Ramos (cell line): ENCODE results near the gene P4HA1.
"Not testable (repeated sequence)": the region's sequence is repeated elsewhere in the genome, so short reads cannot be mapped to it uniquely, and the experiment has no call there.

Experiments used
- in situ Hi-C: fragments of 300-500 bp; cut with MboI; formaldehyde crosslinking; loops from one replicate; pipeline ENCODE4 v1.14.3; 2022; ENCODE audit warnings: low sequenced_read_pairs; ENCODE audit not compliant: unreplicated experiment

The P4HA1 gene

DNA sequence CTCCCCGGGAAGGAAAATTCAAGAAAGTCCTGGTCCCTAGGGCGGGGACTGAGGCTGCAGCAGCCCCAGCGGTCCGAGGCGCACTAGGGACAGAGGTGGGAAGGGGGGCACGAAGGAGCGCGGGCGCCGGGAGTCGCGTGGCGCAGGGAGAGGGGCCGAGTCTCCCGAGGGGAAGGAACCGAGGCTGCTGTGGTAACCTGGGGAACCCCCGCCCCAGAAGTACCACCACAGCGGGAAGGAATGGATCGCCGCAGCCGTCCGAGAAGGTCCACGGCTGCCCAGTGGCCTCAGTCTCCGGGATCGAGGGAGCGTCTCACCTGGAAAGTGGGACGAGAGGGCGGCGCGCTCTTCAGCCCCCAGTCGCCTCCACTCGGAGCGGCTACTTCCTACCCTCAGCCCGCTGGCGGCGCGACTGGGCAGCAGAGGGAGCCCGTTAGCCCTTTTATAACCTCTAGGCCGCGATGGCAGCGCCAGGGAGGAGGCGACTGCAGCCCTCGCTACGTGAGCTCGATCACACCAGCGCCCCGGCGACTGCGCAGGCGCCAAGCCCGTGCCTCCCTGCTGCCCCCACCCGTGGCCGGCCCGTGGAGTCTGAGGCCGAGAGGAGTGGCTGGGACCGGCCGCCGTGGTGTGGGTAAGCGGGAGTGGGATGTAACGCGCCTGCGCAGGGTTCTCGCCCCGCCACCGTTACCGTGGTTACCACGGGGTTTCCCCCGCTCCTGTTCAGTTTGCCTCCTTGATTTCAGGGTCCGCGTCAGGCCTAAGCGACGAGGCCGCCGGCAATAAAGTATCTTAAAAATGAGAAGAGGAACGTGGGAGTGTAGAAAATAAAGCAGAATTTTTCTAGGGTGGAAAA lies at the start of gene P4HA1:
TSS of gene P4HA1 (minus strand) at position 418 of the 856 bp plus-strand sequence. CDS start 21,983 bp downstream, outside the sequence.
- in situ Hi-C loops, result no loop called here

DNA sequence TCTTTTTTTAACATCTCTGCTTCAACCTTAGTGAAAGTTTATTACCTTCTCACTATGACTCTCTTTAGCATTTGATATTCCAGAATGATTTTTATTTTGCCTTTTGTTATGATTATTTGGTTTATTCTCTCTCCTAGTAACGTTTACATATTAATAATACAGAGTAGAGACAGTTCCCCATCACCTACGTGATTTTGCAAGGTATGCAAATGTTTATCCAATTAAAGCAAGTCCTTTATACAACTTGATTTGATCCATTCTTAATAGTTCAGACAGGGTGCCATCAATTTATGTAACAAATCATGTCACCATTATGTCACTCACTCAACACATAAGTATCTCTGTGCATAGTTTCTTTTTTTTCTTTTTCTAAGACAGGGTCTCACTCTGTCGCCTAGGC lies 44.9 kb upstream of the P4HA1 start:
- in situ Hi-C loops, result no loop called here

DNA sequence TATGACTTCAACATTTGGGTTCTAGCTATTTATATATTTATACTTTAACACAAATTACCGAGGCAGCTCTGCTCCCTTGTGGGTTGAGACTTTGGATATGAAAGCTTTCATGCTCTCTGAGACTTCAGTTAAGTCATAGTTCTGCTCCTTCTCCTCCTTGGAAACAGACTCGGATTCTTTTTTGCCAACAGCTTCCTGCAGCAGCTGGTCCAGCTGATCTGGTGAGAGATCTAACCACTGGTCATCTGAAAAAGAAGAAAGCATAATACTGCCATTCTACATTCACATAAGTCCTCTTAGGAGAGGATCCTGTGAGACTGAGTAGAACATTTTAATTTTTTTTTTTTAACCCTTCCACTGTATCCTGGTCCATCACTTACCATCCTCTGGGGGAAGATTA lies 42.6 kb upstream of the P4HA1 start:
- in situ Hi-C loops, result no loop called here

DNA sequence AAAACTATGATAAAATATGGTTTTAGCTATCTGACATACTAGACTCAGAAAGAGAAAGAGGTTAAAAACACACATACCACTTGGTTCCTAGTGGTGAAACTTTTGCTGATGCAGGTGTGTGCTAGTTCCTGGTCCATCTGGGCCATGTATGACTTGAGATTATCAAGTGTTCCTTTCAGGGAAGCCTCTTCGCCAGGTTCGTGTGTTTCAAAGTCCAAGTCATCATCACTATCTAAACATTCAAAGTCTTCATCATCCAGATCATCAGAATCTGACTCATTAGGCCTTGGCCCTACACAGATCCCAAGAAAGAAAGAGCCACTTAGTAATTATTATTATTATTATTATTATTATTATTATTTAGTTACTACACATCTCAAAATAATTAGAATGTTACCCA lies 40.0 kb upstream of the P4HA1 start:
- in situ Hi-C loops, result no loop called here

DNA sequence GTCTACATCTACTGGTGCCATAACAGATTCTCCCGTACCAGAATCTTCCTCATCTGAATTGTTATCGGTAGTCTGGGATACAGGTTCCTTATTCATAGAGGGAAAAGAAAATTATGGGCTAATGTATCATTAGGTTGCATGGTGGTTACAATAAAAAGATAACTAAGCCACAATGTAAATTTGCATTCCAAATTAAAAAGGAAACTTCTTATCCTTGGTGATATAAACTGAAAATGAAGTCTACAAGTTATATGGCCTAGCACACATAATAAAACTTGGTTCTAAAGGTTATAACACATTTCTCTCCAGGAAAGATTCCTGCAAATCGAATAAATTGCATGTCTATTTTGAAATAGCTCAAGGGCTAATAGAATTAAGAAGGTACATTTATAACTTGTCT lies 38.1 kb upstream of the P4HA1 start:
- in situ Hi-C loops, result no loop called here

DNA sequence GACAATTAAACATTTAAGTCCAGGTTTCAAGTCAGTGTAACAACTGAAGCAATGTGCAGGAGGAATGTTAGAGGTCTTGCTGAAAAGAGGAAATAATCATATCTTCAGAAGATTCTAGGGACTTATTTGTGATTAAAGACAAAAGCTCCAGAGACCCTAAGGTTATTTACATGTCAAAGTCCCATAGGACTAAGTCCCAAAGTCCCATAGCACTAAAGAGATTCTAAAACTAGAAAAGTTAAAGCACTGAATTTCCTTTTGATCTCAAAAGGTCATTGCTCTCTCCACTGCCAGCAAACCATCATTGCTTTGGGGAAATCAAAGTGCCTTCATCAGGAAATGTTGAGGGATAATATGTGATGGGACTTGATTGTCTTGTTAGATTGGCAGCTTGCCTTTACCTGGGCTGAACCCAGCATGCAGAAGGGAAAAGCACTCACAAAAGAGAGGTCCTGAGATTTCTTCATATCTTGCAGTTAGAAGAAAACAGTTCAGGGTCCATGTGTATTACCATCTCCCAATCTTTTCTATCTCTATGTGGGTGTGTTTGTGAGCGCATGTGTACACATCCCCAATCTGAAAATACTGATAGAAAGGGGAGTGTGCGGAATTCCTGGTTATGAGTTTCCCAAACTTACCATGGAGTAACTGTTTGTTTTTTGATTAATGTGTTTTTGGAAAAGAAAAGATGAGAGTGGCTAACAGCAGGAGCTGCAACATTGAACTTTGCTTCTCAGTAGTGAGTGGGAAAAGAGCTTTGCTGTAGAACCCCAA lies 35.4 kb upstream of the P4HA1 start:
- in situ Hi-C loops, result no loop called here

DNA sequence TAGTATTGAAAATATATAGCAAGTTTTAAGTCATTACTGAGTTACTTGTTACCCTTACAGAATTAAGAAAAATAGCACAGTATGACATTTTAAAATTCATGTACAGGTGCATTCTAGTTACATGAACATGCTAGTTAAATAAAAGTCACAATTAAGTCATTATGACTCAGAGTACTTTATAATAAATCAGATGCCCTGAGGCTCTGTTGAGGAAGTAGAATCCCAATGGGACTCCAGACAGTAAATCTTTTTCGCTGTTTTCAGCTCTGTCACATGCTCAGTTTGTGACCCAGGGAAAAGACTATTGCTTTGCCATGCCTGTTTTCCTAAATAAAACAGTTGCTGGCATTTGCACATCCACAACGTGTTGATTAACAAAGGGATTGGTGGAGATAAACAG lies 34.6 kb upstream of the P4HA1 start:
- in situ Hi-C loops, result no loop called here

DNA sequence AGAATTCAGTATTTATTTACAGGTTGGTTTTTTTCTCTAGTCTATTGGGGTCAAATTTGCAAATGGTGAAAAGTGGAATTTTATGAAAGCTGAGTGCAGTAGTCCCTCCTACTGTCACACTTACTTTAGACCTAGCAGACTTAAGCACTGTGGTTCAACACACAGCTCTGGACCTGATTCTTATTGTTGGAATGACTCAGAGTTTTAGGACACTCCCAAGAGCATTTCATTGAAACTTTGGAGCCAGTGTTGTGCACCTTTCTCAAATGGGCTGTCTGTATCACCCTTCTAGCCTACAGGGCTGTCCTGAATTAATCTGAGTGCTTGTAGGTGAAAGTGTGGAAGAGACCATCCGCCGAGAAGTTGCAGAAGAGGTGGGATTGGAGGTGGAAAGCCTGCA lies 29.7 kb upstream of the P4HA1 start:
- in situ Hi-C loops, result no loop called here

DNA sequence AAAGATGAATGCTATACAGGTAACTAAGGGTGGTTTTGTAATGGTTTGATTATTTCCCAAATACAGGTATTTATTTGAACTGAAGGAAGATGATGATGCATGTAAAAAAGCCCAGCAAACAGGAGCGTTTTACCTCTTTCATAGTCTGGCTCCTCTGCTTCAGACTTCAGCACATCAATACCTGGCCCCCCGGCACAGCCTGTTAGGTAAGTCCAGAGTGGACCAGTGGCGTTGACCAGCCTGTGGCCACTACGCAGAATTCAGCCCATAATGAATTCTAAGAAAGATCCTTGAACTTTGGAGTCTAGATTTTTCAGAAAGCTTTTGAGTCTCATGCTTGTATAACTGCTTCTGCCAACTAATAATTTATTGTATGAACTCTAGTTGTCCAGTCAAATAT lies 23.3 kb upstream of the P4HA1 start:
- in situ Hi-C loops, result no loop called here

DNA sequence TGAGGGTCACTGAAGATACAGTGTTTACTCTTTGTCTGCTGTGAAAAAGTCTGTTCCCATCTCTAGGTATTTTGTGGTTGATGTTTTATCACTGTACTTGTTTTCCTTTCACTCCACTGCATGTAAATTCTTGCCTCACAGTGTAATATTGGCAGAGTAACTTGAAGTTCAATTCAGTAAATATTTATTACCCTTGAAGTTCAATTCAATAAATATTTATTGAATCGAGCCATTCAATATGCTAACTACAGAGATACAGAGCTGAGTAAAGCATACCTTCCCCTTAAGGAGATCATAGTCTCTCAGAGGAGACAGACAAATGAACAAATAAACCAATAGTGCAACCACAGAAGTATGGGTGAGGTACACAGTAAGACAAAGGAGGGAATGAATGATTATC lies 22.8 kb upstream of the P4HA1 start:
- in situ Hi-C loops, result no loop called here

DNA sequence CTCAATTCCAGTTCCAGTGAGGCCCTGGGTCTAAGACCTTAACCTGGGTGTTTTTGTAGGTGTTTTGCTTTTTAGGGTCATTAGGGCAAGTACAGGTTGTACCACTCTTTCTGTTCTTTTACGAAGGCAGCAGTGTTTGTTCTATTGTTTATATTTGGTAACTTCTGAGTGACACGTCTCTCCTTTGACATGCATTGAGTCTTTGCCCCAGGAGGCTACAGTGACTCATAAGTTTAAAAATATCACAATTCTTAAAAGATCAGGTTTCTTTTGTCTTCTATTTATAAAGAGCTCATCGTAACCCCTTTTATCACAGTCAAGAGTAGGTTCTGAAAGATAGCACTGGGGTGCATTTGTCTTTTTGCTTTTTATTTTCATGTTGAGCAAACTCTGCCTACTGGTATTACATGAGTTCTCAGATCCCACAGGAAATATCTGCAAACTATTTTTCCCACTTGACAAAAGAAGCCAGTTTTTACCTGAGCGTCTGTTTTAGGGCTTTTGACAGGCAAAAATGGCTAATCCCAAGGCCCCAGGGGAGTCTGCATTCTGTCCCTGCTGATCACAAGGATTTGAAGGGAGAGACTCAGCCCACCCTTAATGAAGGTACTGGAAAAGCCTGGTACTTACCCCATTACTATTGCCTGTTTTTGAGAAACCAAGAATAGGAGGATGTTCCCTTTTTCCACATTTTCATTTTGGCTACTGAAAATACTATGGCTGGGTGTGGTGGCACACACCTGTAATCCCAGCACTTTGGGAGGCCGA lies 21.5 kb upstream of the P4HA1 start:
- in situ Hi-C loops, result no loop called here

DNA sequence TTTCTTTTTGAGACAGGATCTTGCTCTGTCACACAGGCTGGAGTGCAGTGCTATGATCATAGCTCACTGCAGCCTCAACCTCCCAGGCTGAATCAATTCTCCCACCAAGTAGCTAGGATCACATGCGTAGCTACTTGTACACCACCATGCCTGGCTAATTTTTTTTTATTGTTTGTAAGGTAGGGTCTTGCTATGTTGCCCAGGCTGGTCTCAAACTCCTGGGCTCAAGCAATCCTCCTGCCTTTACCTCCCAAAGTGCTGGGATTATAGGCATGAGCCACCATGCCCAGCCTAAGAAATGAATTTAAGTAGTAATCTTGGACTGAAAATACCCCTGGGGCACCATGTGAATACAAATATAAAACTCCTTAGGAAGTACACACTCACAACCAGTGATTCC lies 19.4 kb upstream of the P4HA1 start:
- in situ Hi-C loops, result no loop called here

DNA sequence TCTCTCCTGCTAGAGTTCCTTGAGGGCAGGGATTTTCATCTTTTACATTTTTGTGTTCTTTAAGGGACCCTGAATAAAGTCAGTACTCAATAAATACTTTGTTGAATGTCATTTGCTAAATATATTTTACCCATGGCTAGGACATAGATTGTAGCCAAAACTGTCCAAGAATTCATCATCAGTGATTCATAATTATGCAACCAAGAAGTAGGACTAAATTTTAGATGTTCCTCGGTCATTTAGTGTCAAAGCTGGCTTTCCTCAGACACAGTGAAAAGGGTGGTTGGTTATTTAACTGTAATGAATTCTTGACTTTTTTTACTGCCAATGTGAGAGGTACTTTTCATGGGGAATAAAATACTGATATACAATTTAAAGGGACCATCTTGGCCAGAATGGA lies 16.9 kb upstream of the P4HA1 start:
- in situ Hi-C loops, result no loop called here

DNA sequence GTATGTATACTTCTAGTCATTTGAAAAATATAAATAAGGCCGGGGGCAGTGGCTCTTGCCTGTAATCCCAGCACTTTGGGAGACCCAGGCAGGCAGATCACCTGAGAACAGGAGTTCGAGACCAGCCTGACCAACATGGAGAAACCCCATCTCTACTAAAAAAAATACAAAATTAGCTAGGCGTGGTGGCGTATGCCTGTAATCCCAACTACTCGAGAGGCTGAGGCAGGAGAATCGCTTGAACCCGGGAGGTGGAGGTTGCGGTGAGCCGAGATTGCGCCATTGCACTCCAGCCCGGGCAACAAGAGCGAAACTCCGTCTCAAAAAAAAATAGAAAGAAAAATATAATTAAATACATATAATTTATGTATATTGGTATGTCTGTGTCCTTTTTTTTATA lies 15.4 kb upstream of the P4HA1 start:
- in situ Hi-C loops, result not testable (repeated sequence)

DNA sequence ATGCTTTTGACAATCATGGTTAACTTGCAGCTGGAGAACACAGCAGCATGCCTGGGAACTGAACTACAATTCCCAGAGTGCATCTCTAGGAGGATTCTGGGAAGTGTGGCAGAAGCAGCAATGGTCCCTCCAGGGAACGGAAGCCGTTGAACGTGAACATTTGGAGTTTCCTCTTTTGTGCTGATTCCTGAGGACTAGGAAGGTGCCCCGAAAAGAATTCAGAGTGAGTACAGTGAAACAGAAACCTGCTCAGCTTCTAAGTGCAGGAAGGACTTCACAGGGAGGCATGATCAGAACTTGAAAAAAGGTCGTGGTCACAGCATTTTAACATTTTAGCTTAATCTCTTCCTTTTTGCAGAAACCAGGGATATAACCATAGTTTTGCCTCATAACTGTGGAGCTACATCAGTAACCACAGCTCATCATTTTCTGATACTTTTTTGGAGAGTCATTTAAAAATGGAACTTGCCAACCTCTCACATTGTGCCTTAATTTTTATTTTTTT lies 13.7 kb upstream of the P4HA1 start, which contains the start of gene NUDT13:
TSS of gene NUDT13 (plus strand) at position 111 of the 505 bp plus-strand sequence. CDS start 3,911 bp downstream, outside the sequence.
- in situ Hi-C loops, result no loop called here

DNA sequence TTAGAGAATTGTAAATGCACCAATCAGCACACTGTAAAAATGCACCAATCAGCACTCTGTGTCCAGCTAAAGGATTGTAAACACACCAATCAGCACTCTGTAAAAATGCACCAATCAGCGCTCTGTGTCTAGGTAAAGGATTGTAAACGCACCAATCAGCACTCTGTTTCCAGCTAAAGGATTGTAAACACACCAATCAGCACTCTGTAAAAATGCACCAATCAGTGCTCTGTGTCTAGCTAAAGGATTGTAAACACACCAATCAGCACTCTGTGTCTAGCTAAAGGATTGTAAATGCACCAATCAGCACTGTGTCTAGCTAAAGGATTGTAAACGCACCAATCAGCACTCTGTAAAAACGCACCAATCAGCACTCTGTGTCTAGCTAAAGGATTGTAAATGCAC lies 12.6 kb upstream of the P4HA1 start:
- in situ Hi-C loops, result not testable (repeated sequence)

DNA sequence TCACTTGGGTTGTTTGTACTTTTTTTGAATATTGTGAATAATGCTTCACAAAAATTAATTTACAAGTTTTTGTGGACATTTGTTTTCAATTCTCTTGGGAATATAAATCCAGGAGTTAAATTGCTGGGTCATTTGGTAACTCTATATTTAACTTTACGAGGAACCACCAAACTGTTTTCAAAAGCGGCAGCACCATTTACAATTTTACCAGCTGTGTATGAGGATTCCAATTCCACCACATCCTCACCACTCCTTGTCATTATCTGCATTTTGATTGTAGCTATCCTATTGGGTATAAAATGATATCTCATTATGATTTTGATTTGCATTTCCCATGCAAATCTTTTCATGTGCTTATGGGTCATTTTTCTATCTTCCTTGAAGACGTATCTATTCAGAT lies 9.6 kb upstream of the P4HA1 start:
- in situ Hi-C loops, result no loop called here

DNA sequence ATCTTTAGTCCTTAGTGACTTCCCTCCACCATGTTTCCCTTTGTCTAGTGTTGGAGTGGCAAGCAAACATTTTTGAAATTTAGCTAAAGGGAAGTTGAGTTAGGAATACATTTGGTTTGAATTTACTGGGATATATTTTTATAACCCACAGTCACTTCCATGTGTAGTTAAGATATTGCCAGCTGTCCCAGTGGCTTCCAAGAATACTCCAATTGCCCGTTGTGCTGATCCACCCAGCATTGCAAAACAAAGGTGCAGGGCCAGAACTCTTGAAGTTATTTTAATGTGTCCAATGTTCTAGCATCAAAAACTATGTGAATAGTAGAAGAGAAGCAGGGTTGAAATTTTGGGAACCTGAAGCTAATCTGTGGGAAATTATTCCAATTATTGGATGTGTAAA lies 2.5 kb upstream of the P4HA1 start:
- in situ Hi-C loops, result no loop called here

DNA sequence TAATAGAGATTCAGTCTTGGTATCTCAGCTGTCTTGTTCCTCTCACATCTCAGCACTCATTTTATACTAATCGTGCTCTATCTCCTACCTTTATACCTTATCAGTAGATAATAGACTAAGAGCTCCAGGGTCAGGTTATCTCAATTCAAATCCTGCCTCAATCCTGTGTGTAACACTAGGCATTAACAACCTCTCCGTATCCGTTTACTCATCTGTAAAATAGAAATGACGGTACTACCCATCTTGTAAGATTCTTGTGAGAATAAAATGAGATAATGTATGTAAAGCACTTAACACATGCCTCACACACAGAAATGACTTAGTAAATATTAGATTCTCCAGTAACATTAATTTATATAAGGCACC lies 622 bp upstream of the P4HA1 start:
- in situ Hi-C loops, result no loop called here

DNA sequence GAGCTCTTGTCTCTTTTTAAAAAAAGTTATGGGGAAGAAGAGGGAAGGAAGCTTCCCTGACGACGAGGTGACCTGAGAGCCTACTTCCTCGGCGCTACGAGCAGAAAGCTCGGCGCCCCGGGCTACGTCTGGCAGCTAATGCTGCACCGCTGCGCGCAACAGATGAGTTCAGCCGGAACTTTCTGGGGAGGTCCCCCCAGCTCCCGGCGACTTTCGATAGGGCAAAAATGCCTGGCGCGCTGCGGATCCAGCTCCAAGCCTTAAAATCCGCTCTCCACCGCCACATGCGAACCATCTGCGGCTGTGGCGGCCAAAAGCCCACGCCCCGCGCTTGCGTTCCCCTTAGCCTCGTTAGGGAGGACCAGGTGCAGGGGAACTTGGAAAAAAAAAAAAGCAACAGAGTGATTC lies 621 bp downstream of the P4HA1 start:
- in situ Hi-C loops, result no loop called here
